Measurements from ENCODE around the gene BTNL9. TPM values are rescaled to one million over a fixed set of nuclear protein-coding genes. Genes with fewer than 3 reads are reported as not detected.

Gene BTNL9
- total and polyA plus RNA-seq, 7 experiments from 2014 or later = 1.6 TPM; not detected in 6

DNA sequence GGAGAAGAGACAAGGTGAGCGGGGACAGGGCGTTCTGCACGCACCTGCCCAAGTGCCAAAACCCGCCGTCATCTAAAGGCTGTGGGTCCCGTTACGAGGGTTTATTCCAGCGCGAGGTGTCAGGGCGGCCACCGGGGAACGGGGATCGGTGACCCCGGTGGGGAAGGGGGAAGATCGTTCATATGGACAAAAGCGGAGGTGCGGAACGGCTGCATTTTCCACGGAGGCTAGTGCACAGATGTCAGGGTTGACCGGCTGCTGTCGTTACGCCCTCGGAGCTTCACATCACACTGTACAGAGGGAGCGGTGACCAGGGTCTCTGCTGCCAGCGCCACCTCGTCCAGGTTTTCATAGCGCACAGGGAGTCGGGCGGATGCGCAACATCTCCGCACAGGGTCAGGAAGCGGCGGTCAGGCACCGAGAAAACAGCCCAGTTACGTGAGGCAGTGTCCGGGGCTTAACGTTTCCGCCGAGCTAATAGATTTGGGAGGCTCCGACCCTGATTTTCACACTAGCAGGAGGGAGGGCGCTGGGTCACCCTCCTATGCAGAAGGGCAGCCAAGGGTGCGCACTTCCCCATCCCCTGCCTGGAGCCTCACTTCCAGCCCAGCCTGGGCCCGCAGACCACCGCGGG, 13.5 kb downstream of the BTNL9 start:
- Histone ChIP-seq H3K27ac (ENCODE audit: low read depth, low read length) (no peak overlapping the region), H3K36me3 (ENCODE audit: control insufficient read depth in 2 of 3, insufficient read depth in 3 of 3, low read length in 3 of 3) (no peaks in the 10 kb centered on the region), H3K27me3 (ENCODE audit: control insufficient read depth in 2 of 2, insufficient read depth in 2 of 2, low read length in 2 of 2) (peaks cover 0 to 12% of the 10 kb centered on the region in 2 donors), H3K9me3 (ENCODE audit: control insufficient read depth in 2 of 3, low read length in 3 of 3) (no peaks in the 10 kb centered on the region), H3K4me3 (ENCODE audit: low read length) (peak overlapping the region; percentile 22), H3K4me1 (ENCODE audit: control insufficient read depth in 2 of 2, insufficient read depth in 2 of 2, low read length in 2 of 2) (peaks cover 4 to 8% of the 10 kb centered on the region in 2 donors)
- Mint-ChIP-seq H3K9me3 (peaks cover 0 to 5% (median 0%) of the 10 kb centered on the region in 11 donors), H3K4me1 (peaks cover 10 to 28% (median 21%) of the 10 kb centered on the region in 7 donors), H3K27me3 (peaks cover 78 to 84% (median 82%) of the 10 kb centered on the region in 5 donors), H3K27ac (peak overlapping the region in 1 of 9 donors; percentile 69), H3K36me3 (no peaks in the 10 kb centered on the region), H3K4me3 (peak overlapping the region; percentile 32 to 80 (median 74))
- ChIA-PET CTCF (no interaction called here), POLR2A (no interaction called here)
- intact Hi-C loops (cut with micrococcal nuclease) = loop anchor here in 1 of 2 donors (2.0 to 10.0 kb wide), 2 partner anchors 61 to 189 kb away; partner anchors contain the start of gene ZFP62
- ATAC-seq (no peak), DNase-seq (peak in 1 of 9 donors; percentile 13)

DNA sequence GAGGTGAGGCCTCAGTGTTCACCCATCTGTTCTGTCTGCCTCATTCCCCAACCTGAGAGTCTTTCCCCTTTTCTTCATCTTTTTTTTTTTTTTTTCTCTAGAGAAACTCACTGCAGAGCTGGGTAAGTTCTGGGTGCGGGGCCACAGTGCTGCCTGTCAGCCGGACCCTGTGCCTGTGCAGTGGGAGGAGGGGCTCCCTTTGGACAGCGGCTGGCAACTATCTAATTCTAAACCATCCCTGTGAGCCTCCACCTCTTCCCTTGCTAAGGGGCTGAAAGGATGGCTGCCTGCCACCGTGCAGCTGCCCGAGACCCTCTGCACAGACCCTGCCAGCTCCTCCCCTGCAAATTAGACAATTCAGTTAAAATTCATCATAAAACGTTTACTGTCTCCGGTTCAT, 14.1 kb downstream of the BTNL9 start:
- Mint-ChIP-seq H3K4me3 (peak overlapping the region; percentile 26 to 81 (median 64)), H3K27ac (no peak overlapping the region), H3K9me3 (peaks cover 0 to 5% (median 0%) of the 10 kb centered on the region in 11 donors), H3K36me3 (no peaks in the 10 kb centered on the region), H3K4me1 (peaks cover 10 to 31% (median 21%) of the 10 kb centered on the region in 7 donors), H3K27me3 (peaks cover 80 to 87% (median 85%) of the 10 kb centered on the region in 5 donors)
- ChIA-PET CTCF (no interaction called here), POLR2A (no interaction called here)
- ATAC-seq (no peak), DNase-seq (no peak)
- Histone ChIP-seq H3K9me3 (ENCODE audit: control insufficient read depth in 2 of 3, low read length in 3 of 3) (no peaks in the 10 kb centered on the region), H3K27me3 (ENCODE audit: control insufficient read depth in 2 of 2, insufficient read depth in 2 of 2, low read length in 2 of 2) (peaks cover 0 to 12% of the 10 kb centered on the region in 2 donors), H3K4me1 (ENCODE audit: control insufficient read depth in 2 of 2, insufficient read depth in 2 of 2, low read length in 2 of 2) (peaks cover 4 to 8% of the 10 kb centered on the region in 2 donors), H3K4me3 (ENCODE audit: low read length) (peak overlapping the region; percentile 22), H3K27ac (ENCODE audit: low read depth, low read length) (no peak overlapping the region), H3K36me3 (ENCODE audit: control insufficient read depth in 2 of 3, insufficient read depth in 3 of 3, low read length in 3 of 3) (no peaks in the 10 kb centered on the region)
- intact Hi-C loops (cut with micrococcal nuclease) = loop anchor here in 1 of 2 donors (10.0 kb wide), 1 partner anchor 189 kb away; the partner anchor contains the start of gene ZFP62

DNA sequence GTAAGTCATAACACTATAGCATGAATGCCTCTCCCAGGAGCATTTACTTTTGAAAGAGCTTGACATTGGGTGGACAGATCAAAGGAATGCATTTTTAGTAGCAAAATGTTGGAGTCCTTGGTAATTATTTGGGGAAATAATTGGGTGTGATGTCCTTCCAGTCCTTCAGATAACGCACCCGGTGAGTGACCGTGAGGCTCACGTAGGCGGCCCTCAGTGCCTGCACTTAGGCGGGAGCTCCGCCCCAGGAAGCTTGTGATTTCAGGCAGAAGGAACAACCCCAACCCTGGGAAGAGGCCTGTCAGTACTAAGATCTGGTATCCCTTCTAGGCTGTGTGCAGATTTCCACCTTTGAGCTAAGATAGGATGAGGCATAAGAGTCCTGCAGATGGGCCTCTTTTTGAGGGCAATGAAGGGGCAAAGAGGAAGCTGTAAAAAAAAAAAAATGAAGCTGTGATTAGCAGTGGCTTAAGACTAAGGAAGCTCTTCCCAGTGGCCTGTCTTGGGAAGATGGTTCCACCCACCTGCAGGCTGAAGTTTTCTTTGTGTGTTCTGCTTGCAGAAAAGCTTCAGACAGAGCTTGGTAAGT, 14.9 kb downstream of the BTNL9 start:
- H3K27me3 ChIP-seq (ENCODE audit: control insufficient read depth in 2 of 2, insufficient read depth in 2 of 2, low read length in 2 of 2) = peaks cover 0 to 12% of the 10 kb centered on the region in 2 donors
- DNase-seq = no peak
- Mint-ChIP-seq H3K27ac (no peak overlapping the region), H3K4me1 (peaks cover 10 to 31% (median 21%) of the 10 kb centered on the region in 7 donors), H3K4me3 (peak overlapping the region in 8 of 10 donors; percentile 26 to 81 (median 71)), H3K9me3 (peaks cover 0 to 3% (median 0%) of the 10 kb centered on the region in 11 donors), H3K27me3 (peaks cover 75 to 85% (median 82%) of the 10 kb centered on the region in 5 donors), H3K36me3 (no peaks in the 10 kb centered on the region)
- H3K27ac ChIP-seq (ENCODE audit: low read depth, low read length) = no peak overlapping the region
- ChIA-PET POLR2A (no interaction called here), CTCF (no interaction called here)
- no peak for ATAC-seq
- intact Hi-C loops (cut with micrococcal nuclease) = loop anchor here in 1 of 2 donors (10.0 kb wide), 1 partner anchor 190 kb away; the partner anchor contains the start of gene ZFP62
- H3K9me3 ChIP-seq (ENCODE audit: control insufficient read depth in 2 of 3, low read length in 3 of 3) = no peaks in the 10 kb centered on the region
- no peak overlapping the region for H3K4me3 ChIP-seq (ENCODE audit: low read length)
- no peaks in the 10 kb centered on the region for H3K36me3 ChIP-seq (ENCODE audit: control insufficient read depth in 2 of 3, insufficient read depth in 3 of 3, low read length in 3 of 3)
- peaks cover 4 to 8% of the 10 kb centered on the region in 2 donors for H3K4me1 ChIP-seq (ENCODE audit: control insufficient read depth in 2 of 2, insufficient read depth in 2 of 2, low read length in 2 of 2)

DNA sequence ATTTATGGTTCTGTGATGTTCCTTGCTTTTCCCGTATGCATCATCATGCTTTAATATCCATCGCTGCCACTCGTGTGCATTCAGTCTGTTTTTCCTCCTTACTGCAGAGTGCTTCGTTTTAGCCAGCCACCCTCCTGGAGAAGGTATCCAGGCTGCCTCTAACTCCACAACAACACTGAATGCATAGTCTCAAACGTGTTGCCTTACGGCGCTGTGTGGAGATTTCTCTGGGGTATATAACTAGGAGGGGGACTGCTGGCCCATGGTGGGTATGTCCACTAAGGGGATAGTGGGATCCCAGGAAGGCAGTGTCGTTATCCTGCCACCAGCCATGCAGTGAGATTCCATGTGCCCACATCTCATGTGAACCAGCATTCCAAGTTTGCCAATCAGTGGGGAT, 16.4 kb downstream of the BTNL9 start:
- Histone ChIP-seq H3K9me3 (ENCODE audit: control insufficient read depth in 2 of 3, low read length in 3 of 3) (no peaks in the 10 kb centered on the region), H3K27me3 (ENCODE audit: control insufficient read depth in 2 of 2, insufficient read depth in 2 of 2, low read length in 2 of 2) (peaks cover 3 to 12% of the 10 kb centered on the region in 2 donors), H3K27ac (ENCODE audit: low read depth, low read length) (no peak overlapping the region), H3K4me1 (ENCODE audit: control insufficient read depth in 2 of 2, insufficient read depth in 2 of 2, low read length in 2 of 2) (peaks cover 4 to 8% of the 10 kb centered on the region in 2 donors), H3K36me3 (ENCODE audit: control insufficient read depth in 2 of 3, insufficient read depth in 3 of 3, low read length in 3 of 3) (no peaks in the 10 kb centered on the region), H3K4me3 (ENCODE audit: low read length) (no peak overlapping the region)
- H3K4me1 Mint-ChIP-seq = peaks cover 10 to 31% (median 21%) of the 10 kb centered on the region in 7 donors
- DNase-seq = no peak
- peaks cover 77 to 85% (median 82%) of the 10 kb centered on the region in 5 donors for H3K27me3 Mint-ChIP-seq
- POLR2A ChIA-PET = no interaction called here
- intact Hi-C loops (cut with micrococcal nuclease) = loop anchor here in 1 of 2 donors (10.0 kb wide), 1 partner anchor 192 kb away; the partner anchor contains the start of gene ZFP62
- CTCF ChIA-PET = no interaction called here
- H3K27ac Mint-ChIP-seq = no peak overlapping the region
- no peak overlapping the region for H3K4me3 Mint-ChIP-seq
- no peaks in the 10 kb centered on the region for H3K36me3 Mint-ChIP-seq
- no peak for ATAC-seq
- H3K9me3 Mint-ChIP-seq = peaks cover 0 to 3% (median 0%) of the 10 kb centered on the region in 11 donors

DNA sequence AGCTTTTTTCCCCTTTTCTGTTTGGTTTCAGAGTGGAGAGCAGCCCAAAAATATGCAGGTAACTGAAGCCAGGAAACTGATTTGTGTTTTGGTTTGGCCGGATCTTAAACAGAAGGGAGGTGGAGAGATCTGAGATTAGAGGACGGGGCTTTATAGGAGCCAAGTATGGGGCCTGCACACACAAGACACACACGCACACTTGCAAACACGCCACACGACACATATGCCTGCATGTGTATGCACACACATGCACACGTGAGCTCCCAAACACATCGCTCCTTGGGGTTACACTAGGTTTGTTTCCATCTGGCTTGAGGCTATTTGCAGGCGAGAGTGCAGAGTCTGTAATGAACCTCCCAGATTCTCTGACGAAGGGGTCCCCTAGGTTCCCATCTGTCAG, 18.3 kb downstream of the BTNL9 start:
- CTCF ChIA-PET = no interaction called here
- H3K27ac ChIP-seq (ENCODE audit: low read depth, low read length) = no peak overlapping the region
- ATAC-seq = no peak

DNA sequence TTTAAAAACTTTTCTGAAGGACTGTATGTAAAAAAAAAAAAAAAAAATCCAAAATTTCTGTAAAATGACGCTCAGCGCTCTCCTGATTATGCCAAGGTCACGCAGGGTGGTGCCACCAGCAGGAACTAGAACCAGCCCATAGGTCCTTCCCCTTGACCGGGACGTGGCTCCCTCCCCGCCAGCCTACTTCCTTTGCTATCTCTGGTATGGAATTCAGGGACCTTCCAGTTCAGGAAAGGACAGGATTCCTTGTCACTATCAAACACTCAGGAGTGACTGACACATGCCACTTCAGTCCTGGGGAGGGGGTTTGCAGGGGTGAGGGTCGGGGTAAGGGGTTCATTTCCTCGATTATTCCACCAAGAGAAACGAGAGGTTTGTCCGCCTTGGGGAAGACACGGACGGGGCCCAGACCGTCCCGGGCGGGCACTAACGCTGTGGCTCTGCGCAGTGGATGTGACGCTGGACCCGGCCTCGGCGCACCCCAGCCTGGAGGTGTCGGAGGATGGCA, 18.8 kb downstream of the BTNL9 start:
- CTCF ChIA-PET = no interaction called here
- DNase-seq (no peak), ATAC-seq (no peak)
- H3K27ac ChIP-seq (ENCODE audit: low read depth, low read length) = no peak overlapping the region
- Mint-ChIP-seq H3K4me1 (peaks cover 2 to 18% (median 8%) of the 10 kb centered on the region in 7 donors), H3K9me3 (peaks cover 0 to 6% (median 0%) of the 10 kb centered on the region in 11 donors), H3K27me3 (peaks cover 83 to 93% (median 85%) of the 10 kb centered on the region in 5 donors), H3K27ac (no peak overlapping the region), H3K36me3 (no peaks in the 10 kb centered on the region), H3K4me3 (no peak overlapping the region)
- intact Hi-C loops (cut with micrococcal nuclease) = loop anchor here in 1 of 2 donors (10.0 kb wide), 1 partner anchor 194 kb away; the partner anchor contains the start of gene ZFP62
- H3K9me3 ChIP-seq (ENCODE audit: control insufficient read depth in 2 of 3, low read length in 3 of 3) = no peaks in the 10 kb centered on the region
- no peaks in the 10 kb centered on the region for H3K36me3 ChIP-seq (ENCODE audit: control insufficient read depth in 2 of 3, insufficient read depth in 3 of 3, low read length in 3 of 3)
- H3K4me1 ChIP-seq (ENCODE audit: control insufficient read depth in 2 of 2, insufficient read depth in 2 of 2, low read length in 2 of 2) = no peaks in the 10 kb centered on the region
- H3K4me3 ChIP-seq (ENCODE audit: low read length) = no peak overlapping the region
- POLR2A ChIA-PET = no interaction called here
- peaks cover 4 to 13% of the 10 kb centered on the region in 2 donors for H3K27me3 ChIP-seq (ENCODE audit: control insufficient read depth in 2 of 2, insufficient read depth in 2 of 2, low read length in 2 of 2)

More for the DNA sequence above, 18.3 kb downstream of the BTNL9 start:
- Mint-ChIP-seq H3K27me3 (peaks cover 85 to 93% (median 88%) of the 10 kb centered on the region in 5 donors), H3K4me1 (peaks cover 4 to 23% (median 13%) of the 10 kb centered on the region in 7 donors), H3K9me3 (peaks cover 0 to 4% (median 0%) of the 10 kb centered on the region in 11 donors), H3K36me3 (no peaks in the 10 kb centered on the region), H3K27ac (no peak overlapping the region), H3K4me3 (peak overlapping the region in 2 of 10 donors; percentile 4 to 24)
- Histone ChIP-seq H3K9me3 (ENCODE audit: control insufficient read depth in 2 of 3, low read length in 3 of 3) (no peaks in the 10 kb centered on the region), H3K4me1 (ENCODE audit: control insufficient read depth in 2 of 2, insufficient read depth in 2 of 2, low read length in 2 of 2) (peaks cover 3 to 4% of the 10 kb centered on the region in 2 donors), H3K36me3 (ENCODE audit: control insufficient read depth in 2 of 3, insufficient read depth in 3 of 3, low read length in 3 of 3) (no peaks in the 10 kb centered on the region), H3K4me3 (ENCODE audit: low read length) (no peak overlapping the region), H3K27me3 (ENCODE audit: control insufficient read depth in 2 of 2, insufficient read depth in 2 of 2, low read length in 2 of 2) (peaks cover 4 to 13% of the 10 kb centered on the region in 2 donors)
- POLR2A ChIA-PET = no interaction called here
- no peak for DNase-seq
- intact Hi-C loops (cut with micrococcal nuclease) = loop anchor here in 1 of 2 donors (10.0 kb wide), 1 partner anchor 194 kb away; the partner anchor contains the start of gene ZFP62
